HL-60/S4 (cell line): ENCODE measurements around the gene NAPB.
"Not testable (repeated sequence)": the region's sequence is repeated elsewhere in the genome, so short reads cannot be mapped to it uniquely, and the experiment has no call there.

Source experiments
- in situ Hi-C: fragments of 300-500 bp; cut with MboI; formaldehyde crosslinking; loops from 2 replicates; pipeline ENCODE4 v1.14.3; 2022; ENCODE audit warnings: low sequenced_read_pairs

The NAPB gene

GRCh38 chr20:23420943-23421931 lies at the start of gene NAPB:
Gene NAPB, minus strand, starts transcription at chr20:23421488. Its CDS starts 86 bp downstream, at chr20:23421402.
- in situ Hi-C loops = no loop called here

- in situ Hi-C loops = not testable (repeated sequence)
These were observed 45.7 kb upstream of the NAPB start for GRCh38 chr20:23466961-23467360.

GRCh38 chr20:23461180-23461579 lies 39.9 kb upstream of the NAPB start:
- in situ Hi-C loops = no loop called here

- in situ Hi-C loops = no loop called here
These were observed 38.3 kb upstream of the NAPB start for GRCh38 chr20:23459461-23460150.

GRCh38 chr20:23456873-23457272 lies 35.6 kb upstream of the NAPB start:
- in situ Hi-C loops = no loop called here

GRCh38 chr20:23456409-23456808 lies 35.1 kb upstream of the NAPB start:
- in situ Hi-C loops = no loop called here

- in situ Hi-C loops = no loop called here
These were observed 34.4 kb upstream of the NAPB start for GRCh38 chr20:23455639-23456038.

- in situ Hi-C loops = no loop called here
These were observed 33.5 kb upstream of the NAPB start for GRCh38 chr20:23454816-23455215.

GRCh38 chr20:23453549-23454543 lies 32.6 kb upstream of the NAPB start:
- in situ Hi-C loops = no loop called here

- in situ Hi-C loops = no loop called here
These were observed 31.5 kb upstream of the NAPB start, which contains the start of gene CST11 for GRCh38 chr20:23452776-23453175. Gene CST11, minus strand, starts transcription at chr20:23452876. Its CDS starts 65 bp downstream, at chr20:23452811.

- in situ Hi-C loops = no loop called here
These were observed 30.7 kb upstream of the NAPB start for GRCh38 chr20:23451956-23452487.

GRCh38 chr20:23450877-23451276 lies 29.6 kb upstream of the NAPB start:
- in situ Hi-C loops = no loop called here

GRCh38 chr20:23449421-23449820 lies 28.1 kb upstream of the NAPB start:
- in situ Hi-C loops = no loop called here

GRCh38 chr20:23448167-23448566 lies 26.9 kb upstream of the NAPB start:
- in situ Hi-C loops = no loop called here

- in situ Hi-C loops = no loop called here
These were observed 25.2 kb upstream of the NAPB start for GRCh38 chr20:23446505-23446904.

- in situ Hi-C loops = no loop called here
These were observed 24.4 kb upstream of the NAPB start for GRCh38 chr20:23445596-23446217.

GRCh38 chr20:23444859-23445258 lies 23.6 kb upstream of the NAPB start:
- in situ Hi-C loops = no loop called here

- in situ Hi-C loops = no loop called here
These were observed 21.1 kb upstream of the NAPB start for GRCh38 chr20:23442436-23442835.

GRCh38 chr20:23441850-23442313 lies 20.6 kb upstream of the NAPB start:
- in situ Hi-C loops = no loop called here

GRCh38 chr20:23440004-23440403 lies 18.7 kb upstream of the NAPB start:
- in situ Hi-C loops = no loop called here
